GM12878 (cell line): Measurements from ENCODE around the gene AOPEP. TPM values are rescaled to one million over a fixed set of nuclear protein-coding genes. Genes with fewer than 3 reads are reported as not detected.

Source experiments
- ATAC-seq: fragments of 200-7000 bp; cut with Tn5 transposase; 3 replicates; pipeline ENCODE4 v1.9.1; 2020; ENCODE audit warnings: mild to moderate bottlenecking, moderate library complexity
- BruUV-seq: library from RNA; stranded (reverse); fragments of 400-500 nt; replicated peaks from 2 replicates; lab custom pipeline; 2021; lab: Mats Ljungman, UMichigan
- CTCF ChIA-PET: fragments of 300-600 bp; sonication (Branson Sonifier 250); formaldehyde crosslinking; extraction: SDS; loops from one replicate; lab custom pipeline; 2021; ENCODE audit warnings: inconsistent platforms; lab: Yijun Ruan, JAX
- POLR2A ChIA-PET: fragments of 350-600 bp; formaldehyde crosslinking; extraction: SDS; loops from one replicate; lab custom pipeline; 2021; ENCODE audit warnings: inconsistent platforms; lab: Charles Lee
- RAD21 ChIA-PET: fragments of 300-600 bp; sonication (Branson Sonifier 250); formaldehyde crosslinking; loops from one replicate; lab custom pipeline; 2023; ENCODE audit warnings: antibody characterized with exemption; ENCODE audit not compliant: unreplicated experiment; lab: Charles Lee
- SMC1A ChIA-PET: fragments of 300-600 bp; sonication (Branson Sonifier 250); formaldehyde crosslinking; loops from one replicate; lab custom pipeline; 2023; ENCODE audit not compliant: unreplicated experiment, uncharacterized antibody; lab: Charles Lee
- DNase-seq: peaks from one replicate; pipeline ENCODE4 v3.0.0-alpha.2; 2011; ENCODE audit warnings: low read depth, low spot score
- FAIRE-seq: peaks from 3 replicates; lab custom pipeline; 2011; peaks lifted over from hg19 to GRCh38; lab: Jason Lieb, UNC
- H2AFZ ChIP-seq: 2 replicates; pipeline ENCODE4 v1.6.0; 2011; ENCODE audit warnings: low read depth, low read length, control low read depth; ENCODE audit not compliant: control insufficient read depth
- H3K27ac ChIP-seq: 2 replicates; pipeline ENCODE4 v1.5.1; 2011; ENCODE audit warnings: control low read depth; ENCODE audit not compliant: control insufficient read depth, insufficient read depth
- H3K27me3 ChIP-seq, 2 experiments: replicated peaks in 1 of 2; 2 replicates each; pipeline versions ENCODE4 v1.6.0 to v1.6.1; 2011; ENCODE audit warnings: low read length in 1 of 2; ENCODE audit not compliant: control insufficient read depth in 2 of 2, insufficient read depth in 2 of 2
- H3K36me3 ChIP-seq, 2 experiments: 2 replicates each; pipeline ENCODE4 v1.5.1; 2011; ENCODE audit warnings: low read length in 1 of 2; ENCODE audit not compliant: control insufficient read depth in 2 of 2, insufficient read depth in 2 of 2
- H3K4me1 ChIP-seq: 2 replicates; pipeline ENCODE4 v1.6.1; 2011; ENCODE audit warnings: mild to moderate bottlenecking, low read length, moderate library complexity, mixed read lengths; ENCODE audit not compliant: control insufficient read depth, insufficient read depth
- H3K4me2 ChIP-seq: 2 replicates; pipeline ENCODE4 v1.6.0; 2011; ENCODE audit warnings: control low read depth; ENCODE audit not compliant: control insufficient read depth, insufficient read depth
- H3K4me3 ChIP-seq: fragments of 200-600 bp; sonication (generic); 2 replicates; pipeline ENCODE4 v1.5.1; 2016
- H3K79me2 ChIP-seq: 2 replicates; pipeline ENCODE4 v1.6.0; 2011; ENCODE audit warnings: low read length; ENCODE audit not compliant: control insufficient read depth, insufficient read depth
- H3K9ac ChIP-seq: 2 replicates; pipeline ENCODE4 v1.8.0; 2011; ENCODE audit warnings: low read length, control low read depth, mixed read lengths; ENCODE audit not compliant: control insufficient read depth, insufficient read depth
- H3K9me3 ChIP-seq: replicated peaks from 3 replicates; pipeline ENCODE4 v1.5.1; 2011; ENCODE audit warnings: mild to moderate bottlenecking, low read length; ENCODE audit not compliant: control insufficient read depth, insufficient read depth
- H4K20me1 ChIP-seq: 2 replicates; pipeline ENCODE4 v1.6.0; 2011; ENCODE audit not compliant: control insufficient read depth, insufficient read depth
- BMI1 ChIP-seq: fragments of 450-650 bp; IDR thresholded peaks from 2 replicates; pipeline ENCODE4 v1.6.1; 2016; ENCODE audit warnings: mild to moderate bottlenecking, moderate library complexity, borderline replicate concordance
- ETV6 ChIP-seq, 2 experiments: fragments of 450-650 bp in 1 of 2; IDR thresholded peaks in 1 of 2; conservative IDR thresholded peaks in 1 of 2; 2 replicates each; pipeline ENCODE4 v1.6.1; 2014; ENCODE audit warnings: antibody characterized with exemption in 1 of 2, borderline replicate concordance in 1 of 2, low read depth in 1 of 2, mild to moderate bottlenecking in 1 of 2, moderate library complexity in 1 of 2
- IRF4 ChIP-seq: IDR thresholded peaks from 2 replicates; pipeline ENCODE4 v1.6.1; 2011; ENCODE audit warnings: low read depth, low read length
- MTA3 ChIP-seq: IDR thresholded peaks from 2 replicates; pipeline ENCODE4 v1.6.1; 2012; ENCODE audit warnings: low read length, inconsistent platforms, borderline replicate concordance
- MYC ChIP-seq: IDR thresholded peaks from 2 replicates; pipeline ENCODE4 v1.6.1; 2011; ENCODE audit warnings: mild to moderate bottlenecking, low read length, moderate library complexity, inconsistent platforms; ENCODE audit not compliant: insufficient read depth, insufficient replicate concordance, insufficient read length, severe bottlenecking
- SP1 ChIP-seq: IDR thresholded peaks from one replicate; pipeline ENCODE4 v1.6.1; 2011; ENCODE audit warnings: low read depth, low read length
- WRNIP1 ChIP-seq: IDR thresholded peaks from 2 replicates; pipeline ENCODE4 v1.6.1; 2011; ENCODE audit warnings: low read depth, low read length, improper control_type of control experiment, borderline replicate concordance
- WGBS: methylation state at CpG from one replicate; pipeline ENCODE4 v1.1.6; 2016; ENCODE audit warnings: low lambda C conversion rate; ENCODE audit not compliant: insufficient replicate concordance, insufficient coverage; ENCODE audit errors: missing lambda C conversion rate; 5-methylcytosine and 5-hydroxymethylcytosine counted together
- in situ Hi-C: fragments of 300-500 bp; cut with MboI; formaldehyde crosslinking; loops from 9 replicates; pipeline ENCODE4 v1.14.3; 2018; ENCODE audit warnings: mixed read lengths
- intact Hi-C: fragments of 100-400 bp; cut with micrococcal nuclease; formaldehyde crosslinking; loops from one replicate; pipeline ENCODE4 v1.14.2; 2022; ENCODE audit not compliant: unreplicated experiment
- polyA plus RNA-seq, 11 experiments: library from polyadenylated mRNA; depleted of rRNA in 4 of 11; unstranded in 6 of 11; stranded (reverse) in 5 of 11; fragments of >200 nt; fragmentation: Nextera tagmentation in 4 of 11; fragmentation: Illumina TruSeq in 1 of 11; extraction: Ambion mirVana in 4 of 11; extraction: Trizol in 1 of 11; gene quantifications; 1 replicate in 1 of 11; 2 replicates in 10 of 11; pipeline versions ENCODE4 v1.2.1 to v1.2.3, GENCODE V29; 2011 to 2016; ENCODE audit warnings: inconsistent platforms in 2 of 11, missing spikeins in 2 of 11, low read depth in 1 of 11
- total RNA-seq, 4 experiments: library from RNA; depleted of rRNA in 3 of 4; stranded (reverse); fragments of >200 nt in 3 of 4; fragmentation: Illumina TruSeq in 1 of 4; extraction: Trizol in 1 of 4; gene quantifications; 2 replicates each; pipeline versions ENCODE4 v1.2.1 to v1.2.3, GENCODE V29; 2013 to 2021
- TF ChIP-seq, protein P1 (sequence below): IDR thresholded peaks from 2 replicates; pipeline ENCODE4 v1.6.1; 2012; ENCODE audit warnings: improper control_type of control experiment, low read depth, low read length; ENCODE audit not compliant: insufficient replicate concordance

The AOPEP gene
- total and polyA plus RNA-seq, 10 of the 15 experiments (the other 5 are each of a cell fraction or from before 2014, with no cell fraction given): 2.3 to 16.9 (median 10.1) TPM

DNA sequence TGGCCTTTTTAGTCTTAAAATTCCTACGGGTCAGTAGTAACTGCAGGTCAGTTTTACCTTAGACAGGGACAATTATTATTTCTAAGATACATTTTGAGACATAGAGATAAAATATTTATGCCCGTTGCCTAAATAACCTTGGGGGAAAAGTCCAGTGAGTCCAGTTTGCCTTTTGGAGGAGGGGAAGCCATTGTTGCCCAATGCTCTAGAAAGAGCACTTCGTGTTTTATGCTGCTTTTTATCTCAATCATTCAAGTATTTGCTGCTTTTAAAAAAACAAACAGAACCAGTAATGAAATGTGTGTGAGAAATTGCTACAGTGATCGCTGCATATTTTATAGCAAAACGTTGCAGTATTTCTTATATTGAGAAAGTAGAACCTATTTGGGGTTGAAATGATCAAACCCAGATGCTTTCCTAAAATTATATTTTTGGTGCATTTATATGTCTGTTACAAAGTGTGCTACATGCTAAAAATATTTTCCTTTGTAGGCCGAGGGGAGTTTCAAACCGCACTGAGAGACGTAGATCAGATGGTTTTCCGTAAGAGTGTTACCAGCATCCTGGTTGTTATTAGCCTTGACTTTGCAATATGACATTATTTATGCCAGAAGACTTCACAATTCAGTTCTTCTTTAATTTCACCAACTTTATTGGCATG, 266.8 kb downstream of the AOPEP start:
- BruUV-seq: no TSS peak
- H3K27ac ChIP-seq: no peak overlapping the region
- SMC1A ChIA-PET: no interaction called here
- no peak overlapping the region for H3K4me3 ChIP-seq
- H3K9ac ChIP-seq: no peak overlapping the region
- H3K36me3 ChIP-seq: no peaks in the 10 kb centered on the region
- no peaks in the 10 kb centered on the region for H3K4me1 ChIP-seq
- POLR2A ChIA-PET: no interaction called here
- DNase-seq (no peak), FAIRE-seq (no peak), ATAC-seq (no peak)
- H3K9me3 ChIP-seq: no peaks in the 10 kb centered on the region
- H3K79me2 ChIP-seq: no peaks in the 10 kb centered on the region
- intact Hi-C loops (no loop called here), in situ Hi-C loops (no loop called here)
- no peaks in the 10 kb centered on the region for H3K27me3 ChIP-seq
- 77% methylated on average over 9 of the region's 9 CpGs for WGBS
- CTCF ChIA-PET: no interaction called here
- no peak overlapping the region for H2AFZ ChIP-seq
- no peak for TF ChIP-seq MYC
- TF ChIP-seq ETV6 (conservative IDR thresholded peaks at IDR 0.05 in 1 of 2, IDR thresholded peaks at IDR 0.05 in 1 of 2; ENCODE audit: borderline replicate concordance in 1 of 2, low read depth in 1 of 2): no peak
- no peak for TF ChIP-seq SP1
- no peak for TF ChIP-seq IRF4
- TF ChIP-seq WRNIP1: no peak
- no peak for TF ChIP-seq BMI1
- TF ChIP-seq, protein P1, sequence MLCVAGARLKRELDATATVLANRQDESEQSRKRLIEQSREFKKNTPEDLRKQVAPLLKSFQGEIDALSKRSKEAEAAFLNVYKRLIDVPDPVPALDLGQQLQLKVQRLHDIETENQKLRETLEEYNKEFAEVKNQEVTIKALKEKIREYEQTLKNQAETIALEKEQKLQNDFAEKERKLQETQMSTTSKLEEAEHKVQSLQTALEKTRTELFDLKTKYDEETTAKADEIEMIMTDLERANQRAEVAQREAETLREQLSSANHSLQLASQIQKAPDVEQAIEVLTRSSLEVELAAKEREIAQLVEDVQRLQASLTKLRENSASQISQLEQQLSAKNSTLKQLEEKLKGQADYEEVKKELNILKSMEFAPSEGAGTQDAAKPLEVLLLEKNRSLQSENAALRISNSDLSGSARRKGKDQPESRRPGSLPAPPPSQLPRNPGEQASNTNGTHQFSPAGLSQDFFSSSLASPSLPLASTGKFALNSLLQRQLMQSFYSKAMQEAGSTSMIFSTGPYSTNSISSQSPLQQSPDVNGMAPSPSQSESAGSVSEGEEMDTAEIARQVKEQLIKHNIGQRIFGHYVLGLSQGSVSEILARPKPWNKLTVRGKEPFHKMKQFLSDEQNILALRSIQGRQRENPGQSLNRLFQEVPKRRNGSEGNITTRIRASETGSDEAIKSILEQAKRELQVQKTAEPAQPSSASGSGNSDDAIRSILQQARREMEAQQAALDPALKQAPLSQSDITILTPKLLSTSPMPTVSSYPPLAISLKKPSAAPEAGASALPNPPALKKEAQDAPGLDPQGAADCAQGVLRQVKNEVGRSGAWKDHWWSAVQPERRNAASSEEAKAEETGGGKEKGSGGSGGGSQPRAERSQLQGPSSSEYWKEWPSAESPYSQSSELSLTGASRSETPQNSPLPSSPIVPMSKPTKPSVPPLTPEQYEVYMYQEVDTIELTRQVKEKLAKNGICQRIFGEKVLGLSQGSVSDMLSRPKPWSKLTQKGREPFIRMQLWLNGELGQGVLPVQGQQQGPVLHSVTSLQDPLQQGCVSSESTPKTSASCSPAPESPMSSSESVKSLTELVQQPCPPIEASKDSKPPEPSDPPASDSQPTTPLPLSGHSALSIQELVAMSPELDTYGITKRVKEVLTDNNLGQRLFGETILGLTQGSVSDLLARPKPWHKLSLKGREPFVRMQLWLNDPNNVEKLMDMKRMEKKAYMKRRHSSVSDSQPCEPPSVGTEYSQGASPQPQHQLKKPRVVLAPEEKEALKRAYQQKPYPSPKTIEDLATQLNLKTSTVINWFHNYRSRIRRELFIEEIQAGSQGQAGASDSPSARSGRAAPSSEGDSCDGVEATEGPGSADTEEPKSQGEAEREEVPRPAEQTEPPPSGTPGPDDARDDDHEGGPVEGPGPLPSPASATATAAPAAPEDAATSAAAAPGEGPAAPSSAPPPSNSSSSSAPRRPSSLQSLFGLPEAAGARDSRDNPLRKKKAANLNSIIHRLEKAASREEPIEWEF: no peak
- TF ChIP-seq MTA3: no peak
- RAD21 ChIA-PET: no interaction called here
- H4K20me1 ChIP-seq: no peaks in the 10 kb centered on the region
- H3K4me2 ChIP-seq: no peak overlapping the region
